Measurements from ENCODE around the gene MEN1. TPM values are rescaled to one million over a fixed set of nuclear protein-coding genes. Genes with fewer than 3 reads are reported as not detected.

Gene MEN1
- total RNA-seq, 2 donors from 2014 or later: 9.0 to 12.3 TPM

- DNase-seq: no peak
- no peak for ATAC-seq
- intact Hi-C loops (cut with DNase I): no loop called here
These were observed 38.5 kb downstream of the MEN1 start for GRCh38 chr11:64771861-64772260.

- peak; percentile 14 for DNase-seq
- no peak for ATAC-seq
- intact Hi-C loops (cut with DNase I): no loop called here
These were observed 40.2 kb downstream of the MEN1 start for GRCh38 chr11:64770120-64770519.

GRCh38 chr11:64769283-64769682, 41.1 kb downstream of the MEN1 start:
- intact Hi-C loops (cut with DNase I): no loop called here
- ATAC-seq: no peak
- DNase-seq: no peak

GRCh38 chr11:64768300-64768694, 42.1 kb downstream of the MEN1 start:
- intact Hi-C loops (cut with DNase I): no loop called here
- ATAC-seq (no peak), DNase-seq (no peak)

- intact Hi-C loops (cut with DNase I): no loop called here
These were observed 42.7 kb downstream of the MEN1 start for GRCh38 chr11:64767344-64768299.

GRCh38 chr11:64766881-64767280, 43.5 kb downstream of the MEN1 start:
- ATAC-seq (no peak), DNase-seq (no peak)
- intact Hi-C loops (cut with DNase I): no loop called here

More at GRCh38 chr11:64767344-64768299, 42.7 kb downstream of the MEN1 start:
- DNase-seq (peak; percentile 85), ATAC-seq (peak; percentile 4 to 10)

- no peak for DNase-seq
- intact Hi-C loops (cut with DNase I): no loop called here
- no peak for ATAC-seq
These were observed 44.3 kb downstream of the MEN1 start for GRCh38 chr11:64765851-64766665.

- peak; percentile 26 for DNase-seq
- ATAC-seq: no peak
- intact Hi-C loops (cut with DNase I): no loop called here
These were observed 45.0 kb downstream of the MEN1 start for GRCh38 chr11:64765291-64765850.

GRCh38 chr11:64764753-64765152, 45.6 kb downstream of the MEN1 start:
- DNase-seq (peak; percentile 11), ATAC-seq (no peak)
- intact Hi-C loops (cut with DNase I): no loop called here

- ATAC-seq (no peak), DNase-seq (no peak)
- intact Hi-C loops (cut with DNase I): no loop called here
These were observed 46.2 kb downstream of the MEN1 start for GRCh38 chr11:64764040-64764611.

GRCh38 chr11:64763526-64764039, 46.8 kb downstream of the MEN1 start:
- DNase-seq: peak; percentile 25
- intact Hi-C loops (cut with DNase I): no loop called here
- ATAC-seq: peak in 1 of 2 donors; percentile 6

GRCh38 chr11:64762674-64763525, 47.5 kb downstream of the MEN1 start:
- intact Hi-C loops (cut with DNase I): no loop called here
- DNase-seq (peak; percentile 25), ATAC-seq (peak in 1 of 2 donors; percentile 10)

GRCh38 chr11:64762277-64762673, 48.1 kb downstream of the MEN1 start:
- intact Hi-C loops (cut with DNase I): no loop called here
- ATAC-seq: no peak
- DNase-seq: no peak

- ATAC-seq (no peak), DNase-seq (no peak)
- intact Hi-C loops (cut with DNase I): no loop called here
These were observed 49.5 kb downstream of the MEN1 start for GRCh38 chr11:64760759-64761420.

- DNase-seq (peak; percentile 83), ATAC-seq (peak; percentile 83 to 88)
- intact Hi-C loops (cut with DNase I): no loop called here
These were observed 50.3 kb downstream of the MEN1 start, which contains the start of gene PYGM for GRCh38 chr11:64759722-64760719. Gene PYGM (minus strand): TSS chr11:64759974. CDS start chr11:64759898, 76 bp downstream.

- peak; percentile 5 for ATAC-seq
These were observed 51.1 kb downstream of the MEN1 start for GRCh38 chr11:64759131-64759721.

More at GRCh38 chr11:64759131-64759721, 51.1 kb downstream of the MEN1 start:
- DNase-seq: no peak
- intact Hi-C loops (cut with DNase I): no loop called here

All from left cardiac atrium (tissue), 4 donors.